ENCODE results near the gene ZNF236.
"Not testable (repeated sequence)": the region's sequence is repeated elsewhere in the genome, so short reads cannot be mapped to it uniquely, and the experiment has no call there.

ZNF236 gene

DNA sequence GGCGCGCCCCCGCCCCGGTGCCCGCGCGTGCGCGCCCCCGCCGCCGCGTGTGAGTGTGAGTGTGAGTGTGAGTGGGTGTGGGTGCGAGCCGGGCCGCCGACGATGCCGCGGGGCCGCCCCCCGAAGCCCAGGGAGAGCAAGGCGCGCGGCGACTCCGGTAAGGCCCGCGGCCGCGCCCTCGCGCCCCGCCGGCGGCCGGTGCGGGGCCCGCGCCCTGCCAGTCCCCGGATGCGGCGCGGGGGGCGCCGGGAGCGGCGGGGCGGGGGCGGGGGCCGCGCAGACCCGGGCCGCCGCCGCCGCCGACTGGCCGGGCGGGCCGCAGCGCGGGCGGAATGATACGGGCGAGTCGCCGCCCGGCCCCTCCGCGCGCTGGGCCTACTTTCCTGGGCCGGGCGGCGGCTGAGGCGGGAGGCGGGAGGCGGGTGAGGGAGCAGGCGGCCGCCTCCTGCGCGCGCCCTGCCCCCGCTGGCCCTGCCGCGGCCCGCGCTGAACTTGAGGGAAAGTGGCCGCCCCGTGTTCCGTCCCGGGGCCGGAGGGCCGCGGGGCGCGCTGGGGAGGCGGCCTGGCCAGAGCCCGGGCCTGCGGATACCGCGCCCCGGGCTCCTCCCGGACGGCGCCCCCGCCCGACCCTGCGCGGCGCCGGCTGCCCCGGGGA lies at the start of gene ZNF236:
Gene ZNF236 (plus strand): TSS at position 52 of the 655 bp plus-strand sequence. CDS start 51 bp downstream, at position 103.
- DNase-seq: peak; percentile 48

DNA sequence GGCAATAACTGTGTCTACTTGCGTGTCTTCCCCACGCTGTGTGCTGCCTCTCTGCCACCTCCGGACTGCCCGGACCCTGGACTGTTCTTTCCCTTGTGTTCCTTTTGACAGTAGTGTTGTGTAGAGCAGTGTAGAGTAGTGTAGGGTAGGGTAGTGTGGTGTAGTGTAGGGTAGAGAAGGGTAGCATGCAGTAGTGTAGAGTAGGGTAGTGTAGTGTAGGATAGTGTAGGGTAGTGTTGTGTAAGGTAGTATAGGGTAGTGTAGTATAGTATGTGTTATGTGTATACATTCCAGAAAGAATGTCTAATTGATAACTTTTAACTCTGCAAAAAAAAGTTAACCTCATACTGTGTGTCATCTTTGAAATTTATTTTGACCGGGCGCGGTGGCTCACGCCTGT lies 49.7 kb upstream of the ZNF236 start:
- no peak for DNase-seq

DNA sequence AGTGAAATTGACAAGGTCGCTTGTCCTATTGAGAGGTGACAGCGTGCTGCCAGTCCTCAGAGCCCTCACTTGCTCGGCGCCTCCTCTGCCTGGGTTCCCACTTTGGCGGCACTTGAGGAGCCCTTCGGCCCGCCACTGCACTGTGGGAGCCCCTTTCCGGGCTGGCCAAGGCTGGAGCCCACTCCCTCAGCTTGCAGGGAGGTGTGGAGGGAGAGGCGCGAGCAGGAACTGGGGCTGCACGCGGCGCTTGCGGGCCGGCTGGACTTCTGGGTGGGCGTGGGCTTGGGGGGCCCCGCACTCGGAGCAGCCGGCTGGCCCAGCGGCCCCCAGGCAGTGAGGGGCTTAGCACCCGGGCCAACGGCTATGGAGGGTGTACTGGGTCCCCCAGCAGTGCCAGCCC lies 45.3 kb upstream of the ZNF236 start:
- DNase-seq: not testable (repeated sequence)

DNA sequence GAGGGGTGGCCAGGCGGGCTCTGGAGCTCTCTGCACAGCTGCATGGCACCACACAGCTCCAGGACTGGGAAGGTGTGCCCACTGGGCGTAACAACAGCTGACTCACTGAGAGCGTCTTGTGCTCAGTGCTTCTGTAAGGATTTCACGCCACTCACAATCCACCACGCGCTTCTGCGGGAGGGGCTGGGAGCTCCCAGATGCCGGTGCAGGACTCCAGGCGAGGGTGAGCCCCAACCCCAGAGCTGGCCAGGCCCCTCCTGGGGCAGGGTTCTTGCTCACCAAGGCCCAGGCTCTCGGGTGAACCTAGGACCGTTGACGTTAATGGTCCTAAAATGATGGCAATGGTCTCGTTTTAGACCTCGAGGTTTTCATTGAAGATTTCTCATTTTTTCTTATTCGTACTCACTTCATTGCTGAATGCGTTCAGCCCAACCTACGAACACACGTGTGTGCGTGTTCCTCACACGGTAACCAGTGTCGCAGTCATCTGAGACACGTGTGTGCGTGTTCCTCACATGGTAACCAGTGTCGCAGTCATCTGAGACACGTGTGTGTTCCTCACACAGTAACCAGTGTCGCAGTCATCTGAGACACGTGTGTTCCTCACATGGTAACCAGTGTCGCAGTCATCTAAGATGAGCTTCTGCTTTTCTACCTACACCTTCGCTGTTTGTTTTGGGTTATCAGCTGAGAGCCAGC lies 38.4 kb upstream of the ZNF236 start:
- DNase-seq: no peak

DNA sequence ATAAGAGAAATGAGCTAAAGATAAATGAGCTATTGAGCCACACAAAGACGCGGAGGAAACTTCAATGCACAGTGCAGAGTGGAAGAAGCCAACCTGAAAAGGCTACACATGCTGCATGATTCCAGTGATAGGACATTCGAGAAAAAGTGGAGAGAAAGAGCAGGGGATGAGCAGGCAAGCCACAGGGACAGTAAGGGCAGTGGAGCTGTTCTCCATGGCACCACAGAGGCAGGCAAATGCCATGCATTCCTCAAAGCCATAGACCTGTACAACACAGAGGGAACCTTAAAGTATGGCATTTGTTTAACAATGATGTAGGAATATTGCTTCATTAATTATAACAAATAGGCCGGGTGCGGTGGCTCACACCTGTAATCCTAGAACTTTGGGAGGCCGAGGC lies 36.5 kb upstream of the ZNF236 start:
- no peak for DNase-seq

DNA sequence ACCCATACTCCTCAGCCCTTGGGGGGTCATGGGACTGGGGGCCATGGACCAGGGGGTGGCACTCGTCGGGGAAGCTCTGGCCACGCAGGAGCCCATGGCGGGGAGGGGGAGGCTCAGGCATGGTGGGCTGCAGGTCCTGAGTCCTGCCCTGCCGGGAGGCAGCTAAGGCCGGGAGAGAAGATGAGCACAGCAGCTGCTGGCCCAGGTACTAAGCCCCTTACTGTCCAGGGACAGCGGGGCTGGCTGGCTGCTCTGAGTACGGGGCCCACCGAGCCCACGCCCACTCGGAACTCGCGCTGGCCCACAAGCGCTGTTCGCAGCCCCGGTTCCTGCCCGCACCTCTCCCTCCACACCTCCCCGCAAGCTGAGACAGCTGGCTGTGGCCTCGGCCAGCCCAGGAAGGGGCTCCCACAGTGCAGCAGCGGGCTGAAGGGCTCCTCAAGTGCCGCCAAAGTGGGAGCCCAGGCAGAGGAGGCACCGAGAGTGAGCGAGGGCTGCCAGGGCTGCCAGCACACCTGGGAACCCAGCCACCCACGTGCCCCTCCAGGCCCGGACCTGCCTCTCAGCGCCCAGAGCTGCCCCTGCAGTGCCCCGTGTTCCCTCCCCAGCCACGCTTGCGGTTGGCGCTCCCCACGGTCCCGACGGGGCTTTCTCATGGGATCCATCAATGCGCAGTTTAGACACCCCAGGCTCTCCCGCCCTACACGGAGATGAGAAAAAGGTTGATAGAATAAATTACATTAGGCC lies 33.6 kb upstream of the ZNF236 start:
- DNase-seq: no peak

DNA sequence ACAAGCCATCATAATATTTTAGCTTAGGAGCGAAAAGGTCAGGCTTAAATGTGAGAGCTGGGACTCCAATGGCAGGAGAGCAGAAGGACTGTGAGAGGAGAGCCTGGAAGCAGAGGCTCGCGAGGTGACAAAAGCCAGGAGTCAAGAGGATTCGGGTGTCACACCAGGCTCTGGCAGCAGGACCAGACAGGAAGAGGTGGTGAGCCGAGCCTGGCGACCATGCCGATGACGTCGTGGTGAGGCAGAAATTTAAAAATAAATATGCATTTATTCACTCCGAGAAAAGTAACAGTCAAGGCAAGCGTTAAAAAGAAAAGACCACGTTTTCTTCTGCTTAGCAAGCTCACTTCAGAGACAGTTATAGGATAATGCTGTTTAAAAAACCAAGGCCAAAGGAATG lies 31.3 kb upstream of the ZNF236 start:
- DNase-seq: no peak

DNA sequence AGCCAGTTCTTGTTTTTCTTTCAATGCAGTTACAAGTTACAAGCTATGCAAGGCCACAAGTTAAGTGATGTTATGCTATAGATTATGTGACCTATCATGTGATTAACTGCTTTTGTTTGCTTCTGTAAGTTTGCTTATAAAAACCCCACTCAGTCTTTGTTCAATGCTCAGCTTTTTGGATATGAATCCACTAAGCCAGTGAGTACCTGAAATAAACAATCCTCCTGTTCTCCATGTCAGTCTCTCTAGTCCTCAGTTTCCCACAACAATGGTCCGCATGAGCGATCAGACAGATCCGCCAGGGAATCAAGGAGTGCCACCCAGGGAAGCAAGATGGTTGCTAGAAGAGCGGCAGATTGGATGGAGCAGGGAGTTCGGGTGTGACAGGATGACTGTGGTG lies 30.7 kb upstream of the ZNF236 start:
- DNase-seq: no peak

DNA sequence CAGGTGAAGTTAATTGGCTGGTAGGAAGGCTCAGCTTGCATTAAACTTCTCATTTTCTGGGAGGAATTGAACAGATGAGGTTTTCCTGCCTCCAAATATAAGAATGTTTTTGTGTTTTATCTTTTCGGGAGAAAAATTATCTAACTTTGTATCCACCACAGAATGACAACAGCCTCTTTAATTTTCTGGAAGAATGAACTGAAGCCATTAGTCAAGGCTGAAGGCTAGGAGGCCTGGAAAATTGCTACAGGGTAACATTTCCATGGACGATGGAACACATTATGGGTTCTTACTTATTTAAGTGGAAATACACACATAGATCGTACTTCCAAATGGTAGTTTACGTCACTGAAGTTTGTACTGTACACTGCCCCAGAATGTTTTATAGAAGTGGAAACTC lies 28.0 kb upstream of the ZNF236 start:
- no peak for DNase-seq

DNA sequence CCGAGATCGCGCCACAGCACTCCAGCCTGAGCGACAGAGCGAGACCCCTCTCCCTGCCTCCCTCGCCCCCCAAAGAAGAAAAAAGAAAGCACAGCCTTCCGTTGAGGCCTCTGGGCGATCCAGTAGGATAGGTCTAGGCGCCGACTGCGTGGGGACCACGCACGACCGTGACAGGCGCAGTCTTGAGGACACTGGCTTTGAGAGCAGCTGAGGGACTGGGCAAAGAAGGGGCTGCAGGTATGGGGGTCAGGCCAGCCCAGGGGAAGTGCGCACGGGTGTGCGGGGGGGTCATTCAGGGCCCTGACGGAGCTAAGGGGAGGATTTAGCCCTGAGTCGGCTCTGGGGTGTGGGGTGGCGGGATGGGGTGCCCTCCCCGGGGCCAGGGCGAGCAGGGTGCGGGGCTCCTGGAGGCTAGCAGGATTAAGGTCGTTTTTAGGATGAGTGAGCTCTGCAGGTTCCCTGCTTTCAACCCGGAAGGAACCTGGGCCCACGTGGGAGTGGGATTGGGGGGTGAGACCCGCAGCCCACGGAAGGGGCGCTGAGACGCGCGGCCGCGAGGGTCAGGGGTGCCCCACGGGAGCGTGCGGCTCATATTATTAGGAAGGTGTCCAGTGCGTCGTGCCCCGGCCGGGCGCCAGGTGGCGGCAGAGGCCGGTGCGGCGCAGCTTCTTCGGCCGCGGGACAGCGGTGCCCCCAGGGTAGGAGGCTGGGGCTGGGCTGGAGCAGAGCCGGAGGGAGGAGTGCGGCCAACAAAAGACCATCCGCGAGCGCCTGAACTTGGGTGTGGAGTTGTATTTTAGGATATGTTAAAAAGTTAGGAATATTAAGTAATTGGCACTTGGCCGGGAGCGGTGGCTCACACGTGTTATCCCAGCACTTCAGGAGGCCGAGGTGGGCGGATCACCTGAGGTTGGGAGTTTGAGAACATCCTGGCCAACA lies 20.5 kb upstream of the ZNF236 start:
- DNase-seq: peak; percentile 43

DNA sequence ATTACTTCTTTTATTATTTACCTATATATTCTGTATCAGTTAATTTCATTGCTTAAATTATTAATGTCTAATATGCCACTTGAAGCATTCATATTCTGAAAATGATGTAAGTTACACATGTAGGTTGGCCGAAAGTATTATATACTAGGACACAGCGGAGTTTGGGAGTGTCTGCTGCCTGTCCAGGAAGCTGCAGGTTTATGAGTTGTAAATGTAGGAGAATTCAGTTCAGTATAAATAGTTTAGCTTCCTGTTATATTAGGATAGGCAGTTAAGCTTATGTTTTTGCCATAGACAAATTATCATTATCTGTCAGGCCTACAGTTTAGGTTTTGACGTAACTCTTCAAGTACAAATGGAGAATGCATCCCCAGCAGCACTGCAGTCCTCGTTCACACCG lies 18.9 kb upstream of the ZNF236 start:
- DNase-seq: no peak

DNA sequence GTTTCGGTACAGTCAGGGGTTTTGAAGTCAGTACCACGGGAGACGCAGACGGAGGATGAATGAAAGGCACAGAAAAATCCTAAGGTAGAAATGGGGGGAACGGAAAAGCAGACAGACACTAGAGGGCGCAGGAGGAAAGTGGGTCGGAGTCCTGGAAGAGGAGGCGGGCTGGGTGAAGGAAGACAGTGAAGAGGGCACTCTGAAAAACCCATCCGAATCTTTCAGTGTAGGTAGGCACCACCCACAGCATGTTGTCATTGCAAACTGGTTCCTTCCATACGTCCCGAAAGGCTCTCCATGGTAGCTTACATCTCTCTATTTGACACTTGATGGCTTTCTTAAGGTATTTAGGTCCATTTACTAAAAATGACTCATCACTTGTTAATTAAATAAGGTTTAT lies 18.5 kb upstream of the ZNF236 start:
- DNase-seq: peak; percentile 72

DNA sequence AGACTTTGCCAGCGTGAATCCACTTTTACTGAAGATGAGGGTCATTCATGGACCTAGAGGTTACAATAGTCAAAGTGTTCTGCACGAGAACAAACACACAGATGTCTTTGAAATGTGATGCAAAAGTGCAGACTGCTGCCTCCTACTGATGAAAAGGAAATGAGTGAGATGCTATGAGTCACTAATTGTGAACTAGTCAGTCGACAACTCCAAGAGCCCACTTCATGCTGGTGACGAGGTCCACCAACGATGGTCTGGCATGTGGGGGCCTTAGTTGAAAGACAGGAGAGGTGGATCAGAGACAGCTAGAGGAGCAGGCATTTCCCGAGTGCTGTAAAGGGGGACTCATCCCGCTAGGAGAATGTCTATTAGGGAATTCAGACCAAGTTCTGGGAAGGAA lies 17.1 kb upstream of the ZNF236 start:
- no peak for DNase-seq

DNA sequence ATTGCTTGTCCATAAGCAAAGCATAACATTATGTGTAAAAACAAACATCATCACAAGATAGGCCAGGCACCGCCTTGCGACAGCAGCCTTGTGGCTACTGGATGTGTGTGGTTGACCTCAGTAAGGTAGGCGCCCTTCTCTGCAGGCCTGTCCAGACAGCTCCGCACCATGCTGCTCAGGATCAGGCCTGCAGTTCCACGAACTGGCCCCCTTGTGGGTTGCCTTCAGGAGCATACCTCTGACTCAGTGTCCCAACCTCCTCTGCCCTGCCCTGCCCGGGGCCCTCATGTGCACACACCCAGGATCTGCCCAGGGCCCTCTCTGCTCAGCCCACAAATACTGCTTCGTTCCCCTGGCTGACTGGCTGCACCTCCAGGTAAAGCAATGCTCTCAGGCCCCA lies 16.1 kb upstream of the ZNF236 start:
- no peak for DNase-seq

DNA sequence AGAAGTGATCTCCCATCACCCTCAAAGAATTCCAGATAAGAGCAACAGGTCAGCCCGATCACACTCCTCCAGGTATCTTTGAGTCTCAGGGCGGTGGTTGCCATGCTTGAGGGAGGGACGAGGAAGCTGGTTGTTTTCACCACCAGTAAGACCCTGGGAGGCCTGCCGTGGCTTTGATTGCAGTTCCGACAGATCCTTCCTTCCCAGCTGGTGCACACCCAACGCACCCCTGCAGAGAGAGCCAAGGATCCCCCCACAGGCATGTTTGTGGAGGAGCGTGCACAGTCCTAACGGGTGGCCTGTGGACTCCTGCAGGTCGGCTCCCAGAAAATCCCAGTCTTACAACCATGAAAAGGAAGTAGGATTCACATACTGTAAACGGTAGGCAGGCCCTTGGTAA lies 13.8 kb upstream of the ZNF236 start:
- no peak for DNase-seq

DNA sequence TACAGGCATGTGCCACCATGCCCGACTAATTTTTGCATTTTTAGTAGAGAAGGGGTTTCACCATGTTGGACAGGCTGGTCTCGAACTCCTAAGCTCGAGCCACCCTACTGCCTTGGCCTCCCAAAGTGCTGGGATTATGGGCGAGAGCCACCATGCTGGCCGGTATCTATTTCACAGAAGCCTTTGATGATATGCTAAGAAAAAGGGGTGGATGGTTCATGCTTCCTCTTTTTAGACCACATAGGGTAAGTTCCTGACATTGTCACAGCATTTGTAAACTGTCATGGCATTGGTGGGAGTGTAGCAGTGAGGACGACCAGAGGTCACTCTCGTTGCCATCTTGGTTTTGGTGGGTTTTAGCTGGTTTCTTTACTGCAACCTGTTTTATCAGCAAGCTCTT lies 10.8 kb upstream of the ZNF236 start:
- DNase-seq: not testable (repeated sequence)

DNA sequence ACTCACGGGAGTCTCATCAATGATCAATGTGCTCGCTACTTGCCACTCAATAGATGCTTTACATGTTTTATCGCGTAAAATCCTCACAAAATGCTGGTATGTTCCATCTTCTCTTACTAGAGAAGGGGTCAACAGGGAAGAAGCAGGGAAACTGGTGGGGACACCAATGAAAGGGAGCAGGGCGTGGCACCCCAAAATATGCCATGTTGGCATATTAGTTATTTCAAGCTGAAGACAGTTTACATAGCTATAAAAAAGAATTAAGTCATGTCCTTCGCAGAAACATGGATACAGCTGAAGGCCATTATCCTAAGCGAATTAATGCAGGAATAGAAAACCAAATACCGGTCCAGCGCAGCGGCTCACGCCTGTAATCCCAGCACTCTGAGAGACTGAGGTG lies 8.1 kb upstream of the ZNF236 start:
- DNase-seq: no peak

DNA sequence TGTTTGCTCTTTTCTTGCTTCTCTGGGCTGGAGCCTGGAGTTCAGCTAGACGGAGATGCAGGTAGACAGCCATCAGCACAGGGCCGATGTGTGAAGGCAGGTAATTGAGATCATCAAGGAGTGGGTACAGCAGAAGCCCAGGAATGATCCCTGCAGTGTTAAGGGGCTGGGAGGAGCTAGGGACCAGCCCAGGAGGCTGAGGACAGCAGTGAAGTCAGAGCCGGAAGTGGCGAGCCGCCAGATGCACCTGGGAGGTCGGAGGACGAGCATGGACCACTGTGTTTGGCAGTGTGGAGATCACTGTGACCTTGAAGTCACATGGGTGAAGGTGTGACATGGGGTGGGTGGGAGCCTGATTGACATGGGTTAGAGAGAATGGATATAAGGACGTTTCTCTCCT lies 6.2 kb upstream of the ZNF236 start:
- no peak for DNase-seq

DNA sequence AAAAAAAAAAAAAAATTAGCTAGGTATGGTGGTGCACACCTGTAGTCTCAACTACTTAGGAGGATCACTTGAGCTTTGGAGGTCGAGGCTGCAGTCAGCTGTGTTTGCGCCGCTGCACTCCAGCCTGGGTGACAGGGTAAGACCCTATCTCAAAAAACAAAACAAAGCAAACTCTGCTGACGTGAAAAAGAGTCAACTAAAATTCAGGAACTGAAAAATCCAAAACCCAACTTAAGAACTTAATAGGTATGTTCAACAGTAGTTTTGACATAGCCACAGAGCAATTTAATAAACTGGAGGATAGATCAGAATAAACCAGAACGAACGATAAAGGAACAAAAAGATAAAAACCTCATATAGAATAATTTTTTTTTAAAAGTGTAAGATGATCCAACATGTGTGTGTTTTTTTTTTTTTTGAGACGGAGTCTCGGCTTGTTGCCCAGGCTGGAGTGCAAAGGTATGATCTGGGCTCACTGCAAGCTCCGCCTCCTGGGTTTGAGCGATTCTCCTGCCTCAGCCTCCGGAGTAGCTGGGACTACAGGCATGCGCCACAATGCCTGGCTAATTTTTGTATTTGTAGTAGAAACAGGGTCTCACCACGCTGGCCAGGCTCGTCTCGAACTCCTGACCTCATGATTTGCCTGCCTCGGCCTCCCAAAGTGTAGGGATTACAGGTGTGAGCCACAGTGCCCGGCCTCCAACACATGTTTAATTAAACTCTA lies 4.3 kb upstream of the ZNF236 start:
- no peak for DNase-seq

DNA sequence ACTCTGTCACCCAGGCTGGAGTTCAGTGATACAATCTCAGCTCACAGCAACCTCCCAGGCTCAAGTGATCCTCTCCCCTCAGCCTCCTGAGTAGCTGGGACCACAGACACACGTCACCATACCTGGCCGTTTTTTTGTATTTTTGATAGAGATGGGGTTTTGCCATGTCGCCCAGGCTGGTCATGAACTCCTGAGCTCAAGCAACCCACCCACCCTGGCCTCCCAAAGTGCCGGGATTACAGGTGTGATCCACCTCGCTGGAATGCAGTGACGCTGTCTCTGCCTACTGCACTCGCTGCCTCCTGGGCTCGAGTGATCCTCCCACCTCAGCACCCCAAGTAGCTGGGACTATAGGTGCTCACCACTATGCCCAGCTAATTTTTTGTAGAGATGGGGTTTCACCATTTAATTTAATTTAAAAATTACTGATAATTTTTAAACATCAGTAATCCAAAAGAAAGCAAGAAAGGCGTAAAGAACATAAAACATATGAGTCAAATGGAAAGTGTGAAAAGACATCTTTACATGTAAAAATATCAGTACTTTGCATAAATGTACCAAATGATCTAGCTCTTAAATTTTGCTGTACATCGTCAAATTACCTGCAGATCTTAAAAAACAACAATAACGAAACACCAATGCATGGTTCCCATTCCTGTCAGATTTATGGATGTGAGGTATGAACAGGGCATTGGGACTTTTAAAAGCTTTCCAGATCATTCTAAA lies 2.8 kb upstream of the ZNF236 start:
- DNase-seq: no peak

DNA sequence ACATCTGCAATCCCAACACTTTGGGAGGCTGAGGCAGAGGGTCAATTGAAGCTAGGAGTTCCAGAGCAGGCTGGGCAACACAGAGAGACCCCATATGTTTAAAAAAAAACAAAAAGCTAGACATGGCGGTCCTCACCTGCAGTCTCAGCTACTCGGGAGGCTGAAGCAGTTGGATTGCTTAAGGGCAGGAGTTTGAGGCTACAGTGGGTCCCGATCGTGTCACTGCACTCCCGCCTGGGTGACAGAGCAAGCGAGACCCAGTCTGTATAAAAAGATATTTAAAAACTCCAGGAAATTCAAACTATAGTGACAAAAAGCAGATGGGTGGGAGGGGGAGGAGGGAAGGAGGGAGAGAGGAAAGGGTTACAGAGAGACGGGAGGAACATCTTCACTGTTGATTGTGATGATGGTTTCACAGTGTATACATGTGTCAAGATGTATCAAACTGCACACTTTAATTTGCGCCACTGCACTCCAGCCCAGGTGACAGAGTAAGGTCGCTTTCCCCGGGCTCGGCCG lies 942 bp upstream of the ZNF236 start:
- DNase-seq: no peak
